T-helper 17 cell (primary cell): Measurements from ENCODE around the gene ZNF784. TPM values are rescaled to one million over a fixed set of nuclear protein-coding genes. Genes with fewer than 3 reads are reported as not detected.
A peak's percentile ranks its signal among the peaks of the same experiment; 100 is the strongest.
"Not testable (repeated sequence)": the region's sequence is repeated elsewhere in the genome, so short reads cannot be mapped to it uniquely, and the experiment has no call there.

Experiments used
- ATAC-seq: fragments of 150-1000 bp; cut with Tn5 transposase; 2 replicates; pipeline ENCODE4 v1.10.0; 2021; ENCODE audit warnings: mild to moderate bottlenecking, moderate library complexity
- DNase-seq, 3 donors: peaks; one replicate each; pipeline versions ENCODE4 v3.0.0 to v3.0.0-alpha.2; 2020 to 2021
- H3K9me3 ChIP-seq: one replicate; pipeline ENCODE4 v1.7.0; 2013; ENCODE audit warnings: low read length, mild to moderate bottlenecking; ENCODE audit not compliant: control insufficient read depth, poor library complexity, severe bottlenecking
- H3K27ac Mint-ChIP-seq: one replicate; pipeline ENCODE4 v1.8.0; 2022; ENCODE audit warnings: mild to moderate bottlenecking, moderate library complexity, mixed read lengths
- H3K27me3 Mint-ChIP-seq: one replicate; pipeline ENCODE4 v1.8.0; 2022; ENCODE audit warnings: mixed read lengths
- H3K36me3 Mint-ChIP-seq: one replicate; pipeline ENCODE4 v1.8.0; 2022; ENCODE audit warnings: low read depth, mixed read lengths
- H3K4me1 Mint-ChIP-seq: one replicate; pipeline ENCODE4 v1.8.0; 2022; ENCODE audit warnings: mild to moderate bottlenecking, mixed read lengths
- H3K4me3 Mint-ChIP-seq: one replicate; pipeline ENCODE4 v1.8.0; 2022; ENCODE audit warnings: mild to moderate bottlenecking, moderate library complexity, mixed read lengths
- total RNA-seq, 4 donors: library from RNA in 2 of 4; stranded (reverse) in 2 of 4; gene quantifications; one replicate each; pipeline ENCODE4 v1.2.3 and lab custom pipeline; 2022 to 2026

ZNF784 gene
- total RNA-seq, 2 donors from 2014 or later: 11.3 to 13.8 TPM

GRCh38 chr19:55582284-55582683, 42.1 kb downstream of the ZNF784 start:
- not testable (repeated sequence) for DNase-seq, H3K27me3 Mint-ChIP-seq, H3K27ac Mint-ChIP-seq, H3K9me3 ChIP-seq, ATAC-seq, H3K4me3 Mint-ChIP-seq, H3K36me3 Mint-ChIP-seq
- peaks cover 39% of the 10 kb centered on the region for H3K4me1 Mint-ChIP-seq

DNA sequence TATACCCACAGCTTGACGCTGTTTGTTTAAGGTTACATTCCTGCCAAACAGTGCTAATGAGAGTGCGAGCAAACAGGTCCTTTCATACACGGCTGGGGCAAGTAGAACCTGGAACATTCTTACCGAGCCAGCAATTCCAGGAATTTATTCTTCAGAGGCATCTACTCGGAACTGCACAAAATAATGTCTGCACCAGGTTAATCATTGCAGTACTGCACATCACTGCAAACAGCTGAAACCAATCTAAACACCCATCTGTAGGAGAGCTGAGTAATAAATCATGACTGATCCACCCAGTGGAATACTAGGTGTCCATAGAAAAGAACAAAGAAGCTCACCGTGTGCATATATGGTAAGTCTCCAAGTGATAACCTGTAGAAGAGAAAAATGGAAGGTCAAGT, 42.5 kb downstream of the ZNF784 start:
- ATAC-seq (no peak), DNase-seq (no peak)
- peaks cover 37% of the 10 kb centered on the region for H3K4me1 Mint-ChIP-seq
- H3K27ac Mint-ChIP-seq: no peak overlapping the region
- H3K27me3 Mint-ChIP-seq: no peaks in the 10 kb centered on the region
- peak overlapping the region; percentile 87 for H3K4me3 Mint-ChIP-seq
- peaks cover 5% of the 10 kb centered on the region for H3K36me3 Mint-ChIP-seq
- H3K9me3 ChIP-seq: no peaks in the 10 kb centered on the region

DNA sequence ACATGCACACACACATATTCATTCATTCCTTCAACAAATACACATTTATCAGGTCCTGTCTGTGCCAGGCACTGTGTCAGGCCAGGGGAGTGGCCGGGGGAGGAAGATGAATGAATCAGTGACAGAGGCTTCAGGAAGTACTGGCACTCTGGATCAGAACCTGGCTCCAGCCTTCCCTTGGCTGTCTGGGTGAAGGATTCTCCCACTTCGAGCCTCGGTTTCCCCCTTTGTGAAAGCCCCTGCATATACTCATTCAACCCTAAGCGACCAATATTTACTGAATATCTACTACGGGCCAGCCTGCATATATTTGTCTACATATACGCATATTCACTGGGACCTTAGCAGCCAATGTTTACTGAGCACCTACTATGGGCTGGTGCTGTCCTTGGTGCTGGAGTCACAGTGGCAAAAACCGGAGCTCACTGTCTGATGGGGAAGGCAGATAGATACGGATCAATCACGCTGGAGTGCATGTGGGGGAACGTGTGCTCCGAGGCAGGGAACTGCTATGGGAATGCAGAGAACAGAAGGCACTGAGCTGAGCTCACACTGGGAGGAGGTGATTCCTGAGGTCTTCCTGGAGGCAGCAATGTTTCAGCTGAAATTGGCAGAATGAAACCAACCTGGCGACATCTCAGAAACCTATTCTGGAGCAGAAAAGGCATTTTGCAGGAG, 43.1 kb downstream of the ZNF784 start:
- Mint-ChIP-seq H3K4me1 (peaks cover 36% of the 10 kb centered on the region), H3K27me3 (no peaks in the 10 kb centered on the region), H3K27ac (peak overlapping the region; percentile 62), H3K4me3 (peak overlapping the region; percentile 87), H3K36me3 (peaks cover 5% of the 10 kb centered on the region)
- DNase-seq (no peak), ATAC-seq (no peak)
- H3K9me3 ChIP-seq: no peaks in the 10 kb centered on the region

- peaks cover 5% of the 10 kb centered on the region for H3K36me3 Mint-ChIP-seq
Observed at GRCh38 chr19:55580628-55581144, 43.7 kb downstream of the ZNF784 start, which contains the start of gene ZNF579. Gene ZNF579 (minus strand): TSS chr19:55580848. CDS start chr19:55579639, 1,209 bp downstream.

GRCh38 chr19:55579766-55580621, 44.4 kb downstream of the ZNF784 start:
- Mint-ChIP-seq H3K4me3 (peak overlapping the region; percentile 87), H3K36me3 (peaks cover 5% of the 10 kb centered on the region), H3K27ac (peak overlapping the region; percentile 62), H3K4me1 (peaks cover 25% of the 10 kb centered on the region), H3K27me3 (no peaks in the 10 kb centered on the region)
- ATAC-seq (peak; percentile 40), DNase-seq (no peak)
- H3K9me3 ChIP-seq: no peaks in the 10 kb centered on the region

More at GRCh38 chr19:55580628-55581144, 43.7 kb downstream of the ZNF784 start, which contains the start of gene ZNF579:
- no peaks in the 10 kb centered on the region for H3K9me3 ChIP-seq
- DNase-seq (peak; percentile 34 to 55 (median 51)), ATAC-seq (peak; percentile 77)
- Mint-ChIP-seq H3K27me3 (no peaks in the 10 kb centered on the region), H3K27ac (peak within 1 kb of the TSS; percentile 62), H3K4me1 (peaks cover 32% of the 10 kb centered on the region), H3K4me3 (peak within 1 kb of the TSS; percentile 87)

- ATAC-seq (no peak), DNase-seq (no peak)
- H3K9me3 ChIP-seq: no peaks in the 10 kb centered on the region
- peak overlapping the region; percentile 62 for H3K27ac Mint-ChIP-seq
- peaks cover 5% of the 10 kb centered on the region for H3K36me3 Mint-ChIP-seq
- peaks cover 23% of the 10 kb centered on the region for H3K4me1 Mint-ChIP-seq
- H3K27me3 Mint-ChIP-seq: no peaks in the 10 kb centered on the region
- peak overlapping the region; percentile 87 for H3K4me3 Mint-ChIP-seq
Observed at GRCh38 chr19:55578761-55579747, 45.3 kb downstream of the ZNF784 start.

- peaks cover 5% of the 10 kb centered on the region for H3K36me3 Mint-ChIP-seq
- ATAC-seq: no peak
- H3K4me3 Mint-ChIP-seq: no peak overlapping the region
Observed at GRCh38 chr19:55578031-55578760, 46.2 kb downstream of the ZNF784 start.

GRCh38 chr19:55576746-55577145, 47.6 kb downstream of the ZNF784 start:
- Mint-ChIP-seq H3K27me3 (no peaks in the 10 kb centered on the region), H3K4me3 (no peak overlapping the region), H3K4me1 (peaks cover 18% of the 10 kb centered on the region), H3K36me3 (peaks cover 5% of the 10 kb centered on the region), H3K27ac (no peak overlapping the region)
- no peak for ATAC-seq
- no peaks in the 10 kb centered on the region for H3K9me3 ChIP-seq
- DNase-seq: no peak

More at GRCh38 chr19:55578031-55578760, 46.2 kb downstream of the ZNF784 start:
- no peak overlapping the region for H3K27ac Mint-ChIP-seq
- no peaks in the 10 kb centered on the region for H3K27me3 Mint-ChIP-seq
- DNase-seq: no peak
- H3K9me3 ChIP-seq: no peaks in the 10 kb centered on the region
- H3K4me1 Mint-ChIP-seq: peaks cover 23% of the 10 kb centered on the region

DNA sequence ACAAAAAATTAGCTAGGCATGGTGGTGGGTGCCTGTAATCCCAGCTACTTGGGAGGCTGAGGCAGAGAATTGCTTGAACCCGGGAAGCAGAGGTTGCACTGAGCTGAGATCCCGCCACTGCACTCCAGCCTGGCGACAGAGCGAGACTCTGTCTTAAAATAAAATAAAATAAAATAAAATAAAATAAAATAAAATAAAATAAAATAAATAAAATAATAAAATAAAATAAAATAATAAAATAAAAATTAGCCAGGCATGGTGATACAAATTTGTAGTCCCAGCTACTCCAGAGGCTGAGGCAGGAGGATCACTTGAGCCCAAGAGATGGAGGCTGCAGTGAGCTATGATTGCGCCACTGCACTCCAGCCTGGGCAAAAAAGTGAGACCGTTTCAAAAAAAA, 50.4 kb downstream of the ZNF784 start:
- H3K9me3 ChIP-seq, ATAC-seq, H3K27me3 Mint-ChIP-seq, DNase-seq, H3K4me1 Mint-ChIP-seq, H3K36me3 Mint-ChIP-seq, H3K4me3 Mint-ChIP-seq, H3K27ac Mint-ChIP-seq: not testable (repeated sequence)

Other genes with a start within 250 kb of the ZNF784 start
- gene TMEM190, start 247.7 kb downstream of the ZNF784 start, total RNA-seq: not detected
- gene TMEM238, start 240.3 kb downstream of the ZNF784 start, total RNA-seq: 10 to 100 TPM; 14.6 to 19.5 TPM
- gene RPL28, start 238.6 kb downstream of the ZNF784 start, total RNA-seq: 1,000 to 10,000 TPM; 3,164 to 3,616 TPM
- gene UBE2S, start 216.8 kb downstream of the ZNF784 start, total RNA-seq: 10 to 100 TPM; 64.6 to 78.1 TPM
- not detected for gene SHISA7, start 181.3 kb downstream of the ZNF784 start, total RNA-seq
- gene ISOC2, start 162.9 kb downstream of the ZNF784 start, total RNA-seq: 1 to 10 TPM; 6.5 to 7.2 TPM
- gene C19orf85, start 159.8 kb downstream of the ZNF784 start, total RNA-seq: not detected
- 10 to 100 TPM; 19.4 to 25.5 TPM for gene ZNF628, start 147.9 kb downstream of the ZNF784 start, total RNA-seq
- 10 to 100 TPM in 1 of 2 donors, 1 to 10 TPM in 1; 9.1 to 11.9 TPM for gene NAT14, start 139.4 kb downstream of the ZNF784 start, total RNA-seq
- gene SSC5D, start 136.1 kb downstream of the ZNF784 start, total RNA-seq: under 1 TPM; 0.08 to 0.47 TPM
- gene SBK2, start 87.4 kb downstream of the ZNF784 start, total RNA-seq: not detected
- not detected for gene SBK3, start 79.0 kb downstream of the ZNF784 start, total RNA-seq
- gene ZNF579, start 43.7 kb downstream of the ZNF784 start, total RNA-seq: 1 to 10 TPM; 5.9 to 6.2 TPM
- gene FIZ1, start 25.0 kb downstream of the ZNF784 start, total RNA-seq: 10 to 100 TPM in 1 of 2 donors, 1 to 10 TPM in 1; 9.2 to 10.7 TPM
- 10 to 100 TPM; 16.6 to 17.0 TPM for gene ZNF524, start 24.3 kb downstream of the ZNF784 start, total RNA-seq
- 10 to 100 TPM; 12.6 to 12.8 TPM for gene ZNF865, start 18.9 kb downstream of the ZNF784 start, total RNA-seq
- gene ZNF580, start 16.4 kb upstream of the ZNF784 start, total RNA-seq: 10 to 100 TPM; 40.3 to 41.8 TPM
- 10 to 100 TPM; 24.7 to 26.3 TPM for gene ZNF581, start 19.1 kb upstream of the ZNF784 start, total RNA-seq
- 1 to 10 TPM; 1.1 to 1.6 TPM for gene CCDC106, start 23.6 kb upstream of the ZNF784 start, total RNA-seq
- 100 to 1,000 TPM; 248 to 258 TPM for gene U2AF2, start 30.5 kb upstream of the ZNF784 start, total RNA-seq
- 10 to 100 TPM; 42.5 to 44.1 TPM for gene EPN1, start 50.7 kb upstream of the ZNF784 start, total RNA-seq
- not detected for gene NLRP9, start 113.8 kb upstream of the ZNF784 start, total RNA-seq
- gene RFPL4A, start 134.5 kb upstream of the ZNF784 start, total RNA-seq: not detected
- not detected for gene RFPL4AL1, start 144.6 kb upstream of the ZNF784 start, total RNA-seq
- not detected for gene NLRP11, start 207.4 kb upstream of the ZNF784 start, total RNA-seq
- gene NLRP4, start 212.0 kb upstream of the ZNF784 start, total RNA-seq: not detected